ENCODE data around the gene GALNTL6. TPM values are rescaled to one million over a fixed set of nuclear protein-coding genes. Genes with fewer than 3 reads are reported as not detected.

GALNTL6 gene
- total RNA-seq, 1 donor from 2014 or later, result 1.7 TPM

DNA sequence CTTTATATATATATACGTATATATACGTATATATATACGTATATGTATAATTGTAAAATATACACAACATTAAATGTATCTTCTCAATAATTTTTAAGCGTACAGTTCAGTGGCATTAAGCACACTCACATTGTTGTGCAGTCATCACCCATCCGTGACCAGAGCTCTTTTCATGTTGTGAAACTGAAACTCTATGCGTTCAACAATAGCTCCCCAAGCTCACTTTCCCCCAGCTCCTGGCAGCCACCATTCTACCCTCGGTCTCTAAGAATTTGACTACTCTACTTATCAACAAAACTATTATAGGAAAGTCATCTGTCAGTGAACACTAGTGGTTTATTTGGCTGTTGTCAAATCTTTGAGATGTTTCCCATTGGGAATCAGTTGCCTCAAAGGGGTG lies 733.6 kb downstream of the GALNTL6 start:
- H3K9me3 Mint-ChIP-seq, result no peaks in the 10 kb centered on the region
- no peak for DNase-seq (ENCODE audit: extremely low spot score, unreplicated experiment)
- TF ChIP-seq, protein P1, sequence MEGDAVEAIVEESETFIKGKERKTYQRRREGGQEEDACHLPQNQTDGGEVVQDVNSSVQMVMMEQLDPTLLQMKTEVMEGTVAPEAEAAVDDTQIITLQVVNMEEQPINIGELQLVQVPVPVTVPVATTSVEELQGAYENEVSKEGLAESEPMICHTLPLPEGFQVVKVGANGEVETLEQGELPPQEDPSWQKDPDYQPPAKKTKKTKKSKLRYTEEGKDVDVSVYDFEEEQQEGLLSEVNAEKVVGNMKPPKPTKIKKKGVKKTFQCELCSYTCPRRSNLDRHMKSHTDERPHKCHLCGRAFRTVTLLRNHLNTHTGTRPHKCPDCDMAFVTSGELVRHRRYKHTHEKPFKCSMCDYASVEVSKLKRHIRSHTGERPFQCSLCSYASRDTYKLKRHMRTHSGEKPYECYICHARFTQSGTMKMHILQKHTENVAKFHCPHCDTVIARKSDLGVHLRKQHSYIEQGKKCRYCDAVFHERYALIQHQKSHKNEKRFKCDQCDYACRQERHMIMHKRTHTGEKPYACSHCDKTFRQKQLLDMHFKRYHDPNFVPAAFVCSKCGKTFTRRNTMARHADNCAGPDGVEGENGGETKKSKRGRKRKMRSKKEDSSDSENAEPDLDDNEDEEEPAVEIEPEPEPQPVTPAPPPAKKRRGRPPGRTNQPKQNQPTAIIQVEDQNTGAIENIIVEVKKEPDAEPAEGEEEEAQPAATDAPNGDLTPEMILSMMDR (conservative IDR thresholded peaks at IDR 0.05), result no peak
- no peaks in the 10 kb centered on the region for H3K4me1 Mint-ChIP-seq (ENCODE audit: unreplicated experiment)
- no peak overlapping the region for H3K4me3 Mint-ChIP-seq
- no peak overlapping the region for H3K27ac Mint-ChIP-seq
- no peaks in the 10 kb centered on the region for H3K27me3 Mint-ChIP-seq
- no peaks in the 10 kb centered on the region for H3K36me3 Mint-ChIP-seq

DNA sequence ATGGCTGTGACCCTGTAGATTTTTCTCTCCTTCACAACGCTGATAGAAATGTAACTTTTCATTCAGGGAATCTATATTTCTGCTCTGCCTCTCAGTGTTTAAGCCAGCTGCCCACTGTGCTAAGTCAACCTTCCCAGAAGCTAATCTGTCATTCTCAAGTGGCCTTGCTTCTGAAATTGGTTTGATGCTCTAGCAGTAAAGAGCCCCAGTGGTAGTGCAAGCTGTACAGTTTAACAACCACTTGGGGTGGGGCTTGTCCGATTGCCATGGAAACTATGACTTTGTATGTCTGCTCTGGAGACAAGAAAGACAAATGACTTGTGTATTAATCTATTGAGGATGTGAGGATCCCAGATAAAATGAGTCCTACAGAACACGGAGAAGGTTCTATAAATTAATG lies 734.5 kb downstream of the GALNTL6 start:
- TF ChIP-seq, protein P1 (conservative IDR thresholded peaks at IDR 0.05), result no peak
- no peaks in the 10 kb centered on the region for H3K9me3 Mint-ChIP-seq
- no peaks in the 10 kb centered on the region for H3K36me3 Mint-ChIP-seq
- no peaks in the 10 kb centered on the region for H3K4me1 Mint-ChIP-seq (ENCODE audit: unreplicated experiment)
- no peak overlapping the region for H3K4me3 Mint-ChIP-seq
- H3K27me3 Mint-ChIP-seq, result no peaks in the 10 kb centered on the region
- no peak for DNase-seq (ENCODE audit: extremely low spot score, unreplicated experiment)
- no peak overlapping the region for H3K27ac Mint-ChIP-seq

DNA sequence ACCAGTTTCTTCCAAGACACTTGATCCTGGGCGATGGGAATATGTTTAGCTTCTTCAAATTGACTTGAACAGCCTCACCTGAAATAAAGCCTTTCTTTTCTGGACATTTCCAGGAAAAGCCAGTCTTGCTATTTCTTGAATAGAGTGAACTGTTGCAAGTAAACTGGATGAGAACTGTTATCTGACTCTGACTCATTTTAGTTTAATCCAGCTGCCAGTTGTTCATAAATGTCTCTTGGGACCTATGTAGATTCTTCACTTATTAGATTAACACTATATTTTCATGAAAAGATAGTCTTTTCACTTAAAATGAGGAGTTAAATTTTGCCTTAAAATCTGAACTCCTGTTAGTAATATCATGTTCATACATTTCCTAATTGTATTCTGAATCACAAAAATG lies 740.0 kb downstream of the GALNTL6 start:
- DNase-seq (ENCODE audit: extremely low spot score, unreplicated experiment), result no peak

DNA sequence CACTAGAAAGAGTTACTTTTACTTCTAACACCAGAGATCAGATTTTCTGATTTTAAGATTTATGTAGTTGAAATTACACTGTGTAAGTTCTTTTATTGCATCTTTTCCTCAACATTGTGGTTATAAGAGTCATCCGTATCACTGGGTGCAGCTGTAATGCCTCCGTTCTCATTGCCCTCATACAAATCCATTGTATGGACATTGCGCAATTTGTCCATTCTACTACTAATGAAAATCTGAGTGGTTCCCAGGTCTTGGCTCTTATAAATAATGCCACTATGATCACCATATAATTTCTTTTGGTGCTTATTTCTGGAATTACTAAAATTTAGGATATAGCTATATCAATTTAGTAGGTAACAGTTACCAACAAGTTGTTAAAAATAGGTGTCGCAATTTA lies 741.4 kb downstream of the GALNTL6 start:
- no peak for DNase-seq (ENCODE audit: extremely low spot score, unreplicated experiment)
- Mint-ChIP-seq H3K4me1 (ENCODE audit: unreplicated experiment) (no peaks in the 10 kb centered on the region), H3K4me3 (no peak overlapping the region), H3K9me3 (peaks cover 4% of the 10 kb centered on the region), H3K27me3 (no peaks in the 10 kb centered on the region), H3K27ac (no peak overlapping the region), H3K36me3 (no peaks in the 10 kb centered on the region)
- TF ChIP-seq, protein P1 (conservative IDR thresholded peaks at IDR 0.05), result no peak

More for the DNA sequence above, 740.0 kb downstream of the GALNTL6 start:
- no peaks in the 10 kb centered on the region for H3K4me1 Mint-ChIP-seq (ENCODE audit: unreplicated experiment)
- H3K27ac Mint-ChIP-seq, result no peak overlapping the region
- no peaks in the 10 kb centered on the region for H3K36me3 Mint-ChIP-seq
- TF ChIP-seq, protein P1 (conservative IDR thresholded peaks at IDR 0.05), result no peak
- no peaks in the 10 kb centered on the region for H3K27me3 Mint-ChIP-seq
- no peak overlapping the region for H3K4me3 Mint-ChIP-seq
- H3K9me3 Mint-ChIP-seq, result no peaks in the 10 kb centered on the region

DNA sequence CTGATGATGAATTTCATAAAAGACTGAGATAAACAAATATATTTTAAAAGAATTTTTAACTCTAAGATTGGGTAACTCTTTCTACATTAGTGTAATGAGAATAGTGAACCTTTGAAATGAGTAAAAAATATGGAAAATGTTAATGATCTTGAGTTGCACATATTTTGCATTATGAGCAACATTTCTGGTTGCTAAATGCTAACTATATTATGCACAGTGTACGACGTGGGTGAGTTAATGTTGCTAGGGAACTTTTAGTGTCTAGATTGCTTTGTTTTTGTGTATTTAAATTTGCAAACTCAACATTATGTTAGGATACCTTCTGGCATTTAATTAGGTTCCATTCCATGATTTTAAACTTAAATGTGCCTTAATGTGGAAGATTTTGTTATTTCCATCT lies 742.5 kb downstream of the GALNTL6 start:
- no peak overlapping the region for H3K4me3 Mint-ChIP-seq
- H3K36me3 Mint-ChIP-seq, result no peaks in the 10 kb centered on the region
- H3K9me3 Mint-ChIP-seq, result peaks cover 8% of the 10 kb centered on the region
- no peaks in the 10 kb centered on the region for H3K4me1 Mint-ChIP-seq (ENCODE audit: unreplicated experiment)
- no peaks in the 10 kb centered on the region for H3K27me3 Mint-ChIP-seq
- no peak overlapping the region for H3K27ac Mint-ChIP-seq
- DNase-seq (ENCODE audit: extremely low spot score, unreplicated experiment), result no peak
- TF ChIP-seq, protein P1 (conservative IDR thresholded peaks at IDR 0.05), result no peak

DNA sequence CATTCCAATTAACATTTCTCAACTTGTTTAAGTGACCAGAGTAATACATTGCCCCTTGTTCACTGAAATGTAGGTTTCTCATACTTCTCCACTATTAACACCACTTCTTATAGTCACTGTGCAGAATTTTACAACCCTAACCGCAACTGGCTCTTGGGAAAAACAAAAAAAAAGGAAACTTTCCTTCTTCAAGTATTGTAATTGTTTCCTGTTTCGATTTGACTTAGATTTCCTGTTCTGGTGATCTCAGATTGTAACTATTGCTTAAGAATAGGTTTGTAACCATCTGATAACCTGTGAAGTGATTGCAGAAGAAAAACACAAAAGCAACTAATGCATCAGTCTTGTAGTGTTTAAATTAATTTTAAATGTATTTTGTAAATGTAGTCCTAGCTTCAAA lies 760.7 kb downstream of the GALNTL6 start:
- Mint-ChIP-seq H3K27me3 (no peaks in the 10 kb centered on the region), H3K4me3 (no peak overlapping the region), H3K36me3 (no peaks in the 10 kb centered on the region), H3K4me1 (ENCODE audit: unreplicated experiment) (peaks cover 4% of the 10 kb centered on the region), H3K27ac (no peak overlapping the region), H3K9me3 (no peaks in the 10 kb centered on the region)
- no peak for DNase-seq (ENCODE audit: extremely low spot score, unreplicated experiment)
- TF ChIP-seq, protein P1 (conservative IDR thresholded peaks at IDR 0.05), result no peak
